Activated CD8-positive, alpha-beta memory T cell treated with anti-CD3 and anti-CD28 coated beads, Interleukin-2, amount 50 U/mL, for 1 hour (primary cell): ENCODE data around the gene PAM.

ENCODE experiments used
- DNase-seq: peaks from one replicate; pipeline ENCODE4 v3.0.0-alpha.2; 2020; ENCODE audit errors: extremely low read depth

PAM gene

DNA sequence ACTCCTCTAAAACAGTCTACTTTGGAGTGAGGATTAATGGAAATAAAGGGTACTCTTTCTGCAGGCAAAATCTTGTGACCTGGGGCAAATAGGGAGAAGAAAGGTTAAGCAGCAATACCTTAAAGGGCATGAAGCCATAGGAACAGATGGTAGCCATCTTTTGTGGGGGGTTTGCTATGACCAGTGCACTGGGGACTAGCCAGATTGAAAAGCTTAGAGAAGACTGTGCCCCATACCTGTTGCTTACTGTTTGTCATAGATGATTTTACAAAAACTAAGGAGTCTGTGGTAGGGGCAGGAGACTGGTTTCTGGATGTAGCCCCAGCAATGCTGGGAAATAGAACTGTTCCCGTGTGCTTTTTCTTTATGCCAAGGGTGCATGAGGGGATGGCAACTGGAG lies 58.6 kb downstream of the PAM start:
- no peak for DNase-seq

DNA sequence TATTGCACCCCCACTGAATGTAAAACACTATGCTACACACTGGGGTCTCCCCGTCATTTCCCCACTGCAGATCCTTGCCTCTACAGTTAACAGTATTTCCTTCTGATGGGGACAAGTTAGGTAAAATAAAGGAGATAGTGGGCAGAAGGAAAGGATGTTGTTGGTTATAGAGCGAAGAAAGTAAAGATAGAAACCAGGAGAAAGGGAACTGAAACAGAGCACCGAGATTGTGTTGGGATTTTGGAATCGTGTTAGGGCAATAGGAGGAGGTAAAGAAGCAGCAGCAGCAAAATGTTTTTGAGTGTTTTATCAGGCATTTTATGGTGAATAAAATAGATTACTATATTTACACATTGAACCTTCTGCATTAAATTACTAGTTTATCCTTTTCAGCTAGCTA lies 60.0 kb downstream of the PAM start:
- DNase-seq = no peak

DNA sequence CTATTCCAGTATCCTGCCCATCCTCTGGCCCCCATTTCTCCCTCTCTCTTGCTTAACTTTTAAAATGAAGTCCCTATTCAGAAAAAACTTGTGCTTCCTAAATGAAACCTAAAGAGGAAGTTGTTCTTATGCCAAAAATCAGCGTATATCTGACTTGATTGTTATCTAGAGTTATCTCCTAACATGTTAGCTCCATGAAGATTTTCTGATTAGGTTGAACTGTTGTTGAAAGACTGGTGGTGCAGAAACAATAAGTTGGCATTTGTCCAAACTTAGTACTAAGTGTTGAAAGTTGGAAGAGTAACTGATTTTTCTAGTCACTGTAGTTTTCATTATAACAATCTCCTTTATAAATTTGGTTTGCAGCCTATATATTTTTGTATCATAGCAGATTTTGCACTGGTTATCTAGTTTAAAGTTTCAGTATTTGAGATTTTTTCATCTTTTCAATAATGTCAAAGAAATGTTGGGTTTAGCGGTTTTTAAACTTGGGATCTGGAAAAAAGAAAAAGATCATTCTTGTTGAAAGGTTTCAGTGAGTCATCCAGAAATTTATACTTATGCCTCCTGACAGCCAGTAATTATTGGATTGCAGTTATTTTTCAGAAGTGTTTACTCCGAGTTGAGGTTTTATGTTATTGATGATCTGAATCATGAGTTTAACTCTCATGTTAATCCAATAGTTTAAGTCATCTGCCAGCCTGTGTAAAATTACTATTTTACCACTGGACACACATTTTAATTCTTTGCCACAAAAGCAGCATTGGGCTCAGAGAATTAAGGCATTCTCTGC lies 60.6 kb downstream of the PAM start:
- DNase-seq = no peak

DNA sequence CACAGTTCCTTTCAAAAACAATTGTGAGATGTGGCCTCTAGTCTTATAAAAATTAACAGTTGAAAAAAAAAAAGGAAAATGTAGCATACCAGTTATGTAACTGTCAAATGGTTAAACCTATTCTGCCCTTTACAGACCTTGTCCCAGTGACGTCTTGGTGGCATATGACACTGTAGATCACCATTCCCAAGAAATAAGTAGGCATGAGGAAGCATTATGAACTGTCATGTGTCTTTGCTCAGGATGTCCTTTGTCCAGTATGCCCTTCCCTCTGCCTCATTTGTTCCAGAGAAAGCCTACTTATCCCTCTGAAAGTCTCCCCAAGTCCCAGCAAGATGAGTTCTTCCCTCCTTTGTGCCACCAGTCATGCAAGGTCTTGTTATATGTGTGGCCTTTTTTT lies 63.2 kb downstream of the PAM start:
- no peak for DNase-seq

DNA sequence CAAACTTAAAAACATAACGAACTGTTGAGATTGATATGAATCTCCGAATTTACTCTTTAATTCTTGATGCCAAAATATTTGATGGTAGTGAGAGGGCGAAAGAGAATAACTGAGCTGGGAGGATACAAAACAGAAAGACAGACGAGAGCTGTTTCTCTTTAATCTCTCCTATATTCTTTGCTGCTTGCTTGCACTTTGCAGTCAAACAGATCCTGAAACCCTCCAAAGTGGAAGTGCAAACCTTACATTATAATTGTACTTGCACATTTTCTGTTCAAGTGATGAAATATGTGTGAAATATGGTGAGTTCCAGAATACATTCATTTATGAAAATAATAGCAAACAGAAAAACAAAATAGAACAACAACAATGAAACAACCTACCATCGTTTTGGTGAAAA lies 63.8 kb downstream of the PAM start:
- no peak for DNase-seq

DNA sequence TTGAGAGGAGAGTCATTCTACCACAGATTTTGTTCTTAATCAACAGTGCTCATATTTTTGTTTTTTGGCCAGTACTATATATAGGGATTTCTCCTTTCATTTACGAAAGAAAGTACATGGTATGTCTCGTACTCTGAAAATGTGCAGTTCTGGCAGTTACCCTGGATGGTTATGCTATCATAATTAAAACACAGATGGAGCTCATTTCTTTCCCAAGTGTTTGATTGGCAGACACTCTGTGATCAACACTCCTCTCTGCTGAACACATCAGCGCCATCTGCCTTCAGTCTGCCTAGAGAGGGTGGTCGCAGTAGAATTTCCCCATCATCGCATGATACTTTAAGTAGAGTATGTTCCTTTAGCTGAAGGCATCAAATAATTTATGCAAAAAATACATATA lies 64.5 kb downstream of the PAM start:
- no peak for DNase-seq

DNA sequence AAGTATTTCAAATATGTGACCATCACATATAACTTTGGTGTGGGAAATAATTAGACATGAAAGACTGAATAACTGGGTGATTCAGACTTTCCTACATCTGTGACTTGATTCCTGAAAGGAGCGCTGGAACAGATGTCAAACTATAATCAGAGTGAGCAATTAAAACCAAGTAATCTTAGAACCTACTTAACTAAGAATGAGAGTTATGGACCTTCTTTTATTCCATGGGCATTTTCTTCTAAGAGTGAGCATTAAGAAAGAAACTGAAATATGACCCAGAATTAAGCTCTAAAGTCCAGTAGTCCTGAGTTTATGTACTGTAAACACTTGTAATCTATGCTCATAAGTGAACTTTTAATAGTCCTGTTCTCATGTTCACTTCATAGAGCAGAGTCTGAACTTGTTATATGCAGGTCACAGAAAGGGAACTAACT lies 68.4 kb downstream of the PAM start:
- no peak for DNase-seq

DNA sequence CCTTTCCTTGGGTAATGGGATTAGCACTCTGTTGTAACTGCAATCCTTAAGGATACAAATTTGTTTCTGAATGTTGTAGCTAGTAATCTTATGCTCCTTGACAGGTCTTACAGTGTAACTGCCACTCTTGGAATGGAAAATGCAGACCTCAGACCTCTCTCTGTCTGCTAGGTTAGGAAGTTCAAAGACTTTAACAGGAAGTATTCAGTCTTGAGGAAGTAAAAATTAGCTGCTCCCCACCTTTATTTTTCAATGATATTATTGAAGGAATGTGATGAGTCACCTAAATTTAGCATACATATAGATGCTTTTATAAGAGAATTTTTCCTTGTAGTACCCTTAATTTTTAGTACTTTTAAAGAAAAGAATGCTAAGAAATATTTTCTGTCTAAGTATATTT lies 71.5 kb downstream of the PAM start:
- DNase-seq = no peak

DNA sequence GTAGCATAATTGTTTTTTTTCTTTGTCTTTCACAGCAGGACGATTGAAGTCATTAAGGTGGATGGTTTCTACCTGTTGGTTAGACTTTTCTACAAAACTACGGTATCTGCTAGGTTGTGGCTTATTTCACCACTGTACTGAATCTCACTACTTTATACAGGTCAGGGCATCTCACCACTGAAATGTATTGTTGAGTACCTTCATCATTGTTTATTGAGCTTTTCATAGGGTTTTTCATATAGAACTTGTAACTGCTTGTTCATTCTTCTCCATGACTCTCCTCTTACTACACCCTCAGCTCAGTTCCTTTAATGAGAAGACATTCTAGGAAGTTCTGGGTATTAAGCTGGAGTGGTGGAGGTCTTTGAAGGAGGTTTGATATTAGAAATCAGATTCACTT lies 75.1 kb downstream of the PAM start:
- no peak for DNase-seq

DNA sequence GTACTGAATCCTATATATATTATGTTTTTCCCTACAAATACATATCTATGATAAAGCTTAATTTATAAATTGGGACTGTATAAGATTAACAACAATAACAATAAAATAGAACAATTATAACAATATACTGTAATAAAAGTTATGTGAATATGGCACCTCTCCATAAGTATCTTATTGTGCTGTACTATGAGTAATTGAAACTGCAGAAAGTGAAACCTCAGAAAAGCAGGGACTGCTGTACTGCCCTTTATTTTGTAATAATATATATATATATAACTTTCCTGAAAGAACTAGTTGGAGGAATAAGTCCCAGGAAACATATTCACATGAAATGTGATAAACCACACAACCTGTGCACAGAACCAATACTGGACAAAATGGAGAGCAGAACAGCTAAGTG lies 77.3 kb downstream of the PAM start:
- no peak for DNase-seq

DNA sequence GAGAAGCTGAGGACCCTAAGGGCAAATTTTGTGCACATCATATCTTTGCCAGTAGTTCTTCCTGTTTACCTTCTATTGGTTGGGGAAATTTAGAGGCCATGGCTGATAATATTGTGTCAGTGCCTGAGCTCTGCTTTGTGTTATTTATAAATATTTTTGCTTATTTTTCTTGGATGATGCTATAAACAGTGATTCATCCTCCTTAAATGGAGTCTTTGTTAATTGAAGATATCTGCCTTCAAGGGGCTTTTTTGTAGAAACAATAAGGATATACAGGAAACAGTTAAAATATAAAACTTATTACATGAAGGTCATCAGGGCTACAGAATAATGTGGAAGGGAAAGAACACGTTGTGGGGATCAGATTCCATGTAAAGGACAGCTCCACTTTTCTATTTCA lies 78.0 kb downstream of the PAM start:
- no peak for DNase-seq

DNA sequence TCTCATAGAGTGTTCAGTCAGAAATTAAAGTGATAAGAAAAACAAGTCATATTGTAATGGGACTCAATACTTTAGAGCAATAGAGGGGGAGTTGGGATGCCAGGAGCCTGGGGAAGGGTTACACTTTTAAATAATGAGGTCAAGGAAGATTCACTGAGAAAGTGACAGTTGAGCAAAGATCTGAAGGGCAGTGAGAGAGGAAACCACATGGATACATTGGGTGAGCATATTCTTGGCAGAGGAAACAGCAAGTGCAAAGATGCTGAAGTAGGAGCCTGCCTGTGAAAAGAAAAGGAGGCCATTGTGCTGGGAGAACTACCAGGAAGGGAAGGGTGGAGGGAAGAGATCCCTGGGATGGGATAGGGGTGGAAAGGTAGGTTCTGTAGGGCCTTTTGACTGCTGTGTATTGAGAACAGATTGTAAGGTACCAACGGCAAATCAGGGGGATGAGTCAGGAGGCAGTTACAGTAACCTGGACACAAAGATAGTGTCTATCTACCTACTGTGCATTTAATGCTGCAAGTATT lies 79.4 kb downstream of the PAM start:
- no peak for DNase-seq

DNA sequence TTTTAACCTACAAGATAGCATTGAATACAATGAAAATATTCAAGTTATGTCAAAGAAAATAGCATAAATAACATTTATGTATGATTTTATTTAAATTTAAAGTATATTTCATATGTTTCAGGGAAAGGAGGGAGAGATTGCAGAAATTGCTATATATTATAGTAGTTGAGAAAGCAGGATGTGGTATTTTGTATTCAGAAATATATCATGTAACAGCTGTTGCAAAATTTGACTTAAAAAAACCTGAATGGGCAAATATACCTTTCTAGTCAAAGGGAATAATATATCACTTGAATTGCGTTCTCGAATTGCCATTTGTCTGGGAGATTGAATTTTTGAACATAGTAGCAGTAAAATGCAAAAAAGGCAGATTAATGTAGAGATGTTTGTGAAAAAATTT lies 80.6 kb downstream of the PAM start:
- no peak for DNase-seq

DNA sequence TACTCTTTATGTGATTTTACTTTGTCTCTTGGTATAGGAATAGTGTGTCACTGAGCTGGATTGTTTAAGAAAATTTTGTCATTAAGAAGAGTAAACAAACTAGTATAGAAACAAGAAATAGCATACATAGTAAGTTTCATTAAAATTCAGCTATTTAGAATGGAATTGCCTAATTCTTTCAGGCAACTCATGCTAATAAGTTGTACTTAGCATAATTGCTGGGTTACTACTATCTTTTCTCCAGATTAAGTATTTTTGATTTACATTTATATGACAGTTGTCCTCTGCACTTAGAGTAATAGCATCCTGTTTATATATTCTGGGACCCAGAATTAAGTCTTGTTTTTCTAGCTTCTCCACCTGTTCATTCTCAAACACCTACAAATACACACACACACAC lies 85.9 kb downstream of the PAM start:
- DNase-seq = no peak

DNA sequence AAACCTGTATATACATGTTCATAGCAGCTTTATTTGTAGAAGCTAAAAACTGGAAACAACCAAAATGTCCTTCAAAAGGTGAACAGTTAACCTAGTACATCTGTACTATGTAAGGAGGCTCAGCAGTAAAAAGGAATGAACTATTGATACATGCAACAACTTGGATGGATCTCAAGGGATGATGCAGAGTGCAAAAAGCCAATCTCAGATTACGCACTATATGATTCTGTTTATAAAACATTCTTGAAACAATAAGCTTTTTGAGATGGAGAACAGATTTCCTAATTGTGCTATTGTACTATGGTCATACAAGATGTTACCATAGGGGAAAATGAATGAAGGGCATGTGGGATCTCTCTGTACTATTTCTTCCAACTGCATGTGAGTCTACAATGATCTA lies 88.9 kb downstream of the PAM start:
- DNase-seq = no peak

DNA sequence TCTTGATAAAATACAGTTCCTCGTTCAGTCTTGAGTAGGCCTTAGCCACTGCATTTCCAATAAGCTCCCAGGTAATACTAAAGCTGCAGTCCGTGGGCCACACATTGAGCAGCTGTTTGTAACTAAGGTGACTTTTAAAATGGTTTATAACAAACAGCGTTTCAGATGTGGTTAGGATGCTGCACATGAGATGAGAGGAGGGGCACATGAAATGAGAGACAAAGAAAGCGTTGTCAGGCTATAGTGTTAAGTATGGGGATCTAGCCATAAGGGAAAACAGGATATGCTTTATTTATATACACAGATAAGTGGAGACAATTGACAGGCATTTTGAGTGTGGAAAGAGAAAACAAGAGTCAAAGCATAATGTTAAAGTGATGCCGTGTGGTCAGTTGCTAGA lies 89.9 kb downstream of the PAM start:
- DNase-seq = no peak

DNA sequence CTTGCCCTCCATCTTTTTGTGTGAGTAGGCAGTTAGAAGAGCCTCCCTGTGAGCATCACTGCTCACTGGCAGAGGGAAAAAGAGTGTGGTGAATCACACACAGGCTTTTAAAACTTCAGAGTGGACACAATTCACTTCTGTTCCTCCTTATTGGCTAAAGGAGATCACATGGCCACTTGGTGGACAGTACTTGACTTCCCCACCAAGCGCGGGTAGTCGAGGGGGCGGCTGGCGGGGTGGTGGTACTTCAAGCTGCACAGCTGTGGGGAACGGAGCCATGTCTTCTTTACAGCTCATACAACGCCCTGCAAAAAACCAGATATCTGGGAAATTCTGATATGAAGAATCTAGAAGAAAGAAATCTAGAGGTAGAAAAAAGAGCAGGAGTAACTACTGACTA lies 95.4 kb downstream of the PAM start:
- no peak for DNase-seq

DNA sequence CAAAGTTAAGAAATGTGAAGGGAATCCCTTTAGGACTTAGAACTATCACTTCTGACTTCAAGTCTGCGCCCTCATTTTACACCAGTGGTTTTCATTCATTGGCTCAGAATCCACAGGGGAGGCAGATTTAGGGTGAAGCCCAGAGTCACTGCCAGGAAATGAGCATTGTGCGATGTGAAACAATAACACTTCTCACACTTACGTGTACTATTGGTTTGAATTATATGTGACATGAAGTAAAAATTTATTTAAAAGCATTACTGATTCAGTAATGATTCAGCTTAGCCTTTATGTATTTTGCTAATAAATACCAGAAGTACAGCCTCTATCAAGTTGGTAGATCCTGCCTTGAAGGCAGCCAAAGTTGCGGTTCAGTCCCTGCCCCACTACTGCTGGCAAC lies 98.6 kb downstream of the PAM start:
- no peak for DNase-seq

DNA sequence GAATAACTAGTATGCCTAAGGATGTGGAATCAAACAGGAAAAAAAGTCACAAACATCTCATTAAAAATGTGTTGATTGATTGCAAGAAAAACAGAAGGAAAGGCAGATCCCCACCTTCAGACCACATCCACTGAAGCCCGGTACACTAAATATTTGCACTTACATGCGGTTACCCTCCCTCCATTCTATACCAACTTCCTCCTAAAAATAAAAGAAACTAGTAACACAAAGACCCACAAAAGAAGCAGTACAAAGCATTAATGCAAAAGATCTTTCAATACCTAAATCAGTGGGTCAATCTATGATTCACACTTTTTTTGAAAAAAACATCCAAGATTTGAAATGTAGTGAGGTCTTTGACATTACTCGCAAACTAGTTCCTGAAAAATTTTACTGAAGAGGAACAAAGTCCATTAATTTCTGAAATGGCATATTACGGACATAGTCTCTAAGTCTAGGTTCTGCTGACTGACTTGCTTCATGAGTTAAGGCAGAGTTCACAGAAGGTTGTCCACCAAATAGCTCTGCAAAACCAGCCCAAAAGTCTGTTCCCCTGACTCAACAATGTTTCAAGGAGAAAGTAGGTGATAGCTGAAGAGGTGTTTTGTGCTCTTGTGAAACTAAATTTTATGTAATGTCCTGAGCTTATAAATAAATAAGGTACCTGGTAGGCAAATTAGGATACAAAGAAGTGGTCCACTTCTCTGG lies 100.7 kb downstream of the PAM start:
- no peak for DNase-seq

DNA sequence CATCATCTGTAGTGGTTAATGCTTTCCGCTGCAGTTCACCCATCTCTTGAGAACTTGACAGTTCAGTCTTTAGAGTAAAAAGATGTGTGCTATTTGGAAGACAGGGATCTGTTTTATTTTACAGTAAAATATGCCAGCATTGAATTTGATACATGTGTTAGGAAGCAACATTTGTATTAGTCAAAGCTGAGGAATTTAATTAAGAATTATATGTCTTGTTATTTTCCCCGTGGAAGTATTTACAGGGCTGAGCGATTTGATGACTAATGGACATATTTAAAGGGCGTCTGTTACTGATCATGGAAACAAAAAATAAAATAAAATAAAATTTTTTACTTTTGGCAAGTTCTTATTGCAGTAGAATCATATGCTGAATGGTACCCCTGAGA lies 101.3 kb downstream of the PAM start:
- DNase-seq = no peak

DNA sequence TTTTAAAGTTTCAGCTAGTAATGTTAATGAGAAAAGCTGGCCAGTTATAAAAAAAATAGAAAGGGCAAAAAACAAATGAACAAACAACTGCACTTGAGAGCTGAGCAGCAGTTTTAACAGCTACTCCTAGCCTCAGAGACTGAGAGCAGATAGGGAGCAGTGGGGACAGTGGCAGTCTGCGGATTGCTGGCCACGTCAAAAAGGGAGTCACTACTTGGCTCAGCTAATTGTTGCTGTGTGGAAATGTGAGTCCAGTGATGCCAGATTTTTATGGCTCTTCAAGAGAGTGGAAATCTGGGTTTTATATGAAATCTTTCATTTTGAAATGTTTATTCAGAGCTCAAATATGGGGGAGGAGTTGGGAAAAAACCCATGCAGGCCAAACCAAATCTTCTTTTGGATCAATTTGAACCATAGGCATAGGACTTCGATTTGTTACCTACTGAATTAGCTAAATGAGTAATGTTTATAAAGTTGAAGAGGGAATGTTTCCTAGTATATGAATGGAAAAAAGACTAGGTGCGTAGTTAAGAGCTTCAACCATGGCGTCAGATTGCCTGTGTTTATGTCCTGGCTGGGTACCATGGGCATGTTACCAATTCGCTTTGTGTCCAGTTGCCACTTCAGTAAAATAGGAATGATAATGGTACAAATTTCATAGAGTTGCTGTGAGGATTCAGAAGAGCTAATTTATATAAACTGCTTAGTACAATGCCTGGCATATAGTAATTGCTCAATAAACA lies 102.1 kb downstream of the PAM start:
- no peak for DNase-seq

DNA sequence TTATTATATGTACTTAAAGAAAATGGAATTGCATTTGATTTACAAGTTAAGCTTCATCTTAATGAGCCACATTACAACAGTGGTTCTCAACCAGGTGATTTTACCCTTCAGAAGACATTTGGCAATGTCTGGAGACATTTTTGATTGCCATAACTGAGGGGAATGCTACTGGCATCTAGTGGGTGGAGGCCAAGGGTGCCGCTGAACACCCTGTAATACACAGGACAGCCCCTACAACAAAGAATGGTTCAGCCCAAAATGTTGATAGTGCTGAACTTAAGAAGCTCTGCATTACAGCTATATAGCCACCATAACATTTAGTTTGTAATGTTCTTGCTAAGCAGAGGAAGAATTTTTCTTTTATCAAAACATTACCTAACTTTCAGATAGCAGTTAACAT lies 103.1 kb downstream of the PAM start:
- DNase-seq = no peak

DNA sequence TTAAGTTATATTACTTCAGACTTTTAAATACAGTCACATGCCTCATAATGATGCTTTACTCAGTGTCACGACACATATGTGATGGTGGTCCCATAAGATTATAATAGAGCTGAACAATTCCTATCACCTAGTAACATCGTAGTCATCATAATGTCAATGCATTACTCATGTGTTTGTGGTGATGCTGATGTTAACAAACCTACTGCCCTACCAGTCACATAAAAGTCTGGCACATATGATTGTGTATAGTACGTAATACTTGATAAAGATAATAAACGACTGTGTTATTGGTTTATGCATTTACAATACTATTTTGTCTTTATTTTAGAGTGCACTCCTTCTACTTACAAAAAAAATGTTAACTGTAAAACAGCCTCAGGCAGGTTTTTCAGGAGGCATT lies 103.7 kb downstream of the PAM start:
- no peak for DNase-seq
